Gastrocnemius medialis (tissue), 4 donors: ENCODE measurements around the gene PRXL2C.

Experiments
- POLR2A ChIP-seq, 2 donors: fragments of 450-650 bp; IDR thresholded peaks; one replicate each; pipeline ENCODE4 v1.6.1; 2017; ENCODE audit warnings: antibody characterized with exemption in 2 of 2, mild to moderate bottlenecking in 2 of 2, moderate library complexity in 2 of 2
- TF ChIP-seq, protein P1 (sequence below), 5 experiments: fragments of 450-650 bp in 3 of 5; fragments of 200-600 bp in 2 of 5; sonication (generic) in 2 of 5; IDR thresholded peaks in 4 of 5; conservative IDR thresholded peaks in 1 of 5; 1 replicate in 4 of 5; 2 replicates in 1 of 5; pipeline ENCODE4 v1.5.1; 2016 to 2019; ENCODE audit warnings: antibody characterized with exemption in 5 of 5, mild to moderate bottlenecking in 3 of 5, moderate library complexity in 3 of 5

GRCh38 chr9:96649620-96650324, 5.3 kb downstream of the PRXL2C start:
- TF ChIP-seq, protein P1, sequence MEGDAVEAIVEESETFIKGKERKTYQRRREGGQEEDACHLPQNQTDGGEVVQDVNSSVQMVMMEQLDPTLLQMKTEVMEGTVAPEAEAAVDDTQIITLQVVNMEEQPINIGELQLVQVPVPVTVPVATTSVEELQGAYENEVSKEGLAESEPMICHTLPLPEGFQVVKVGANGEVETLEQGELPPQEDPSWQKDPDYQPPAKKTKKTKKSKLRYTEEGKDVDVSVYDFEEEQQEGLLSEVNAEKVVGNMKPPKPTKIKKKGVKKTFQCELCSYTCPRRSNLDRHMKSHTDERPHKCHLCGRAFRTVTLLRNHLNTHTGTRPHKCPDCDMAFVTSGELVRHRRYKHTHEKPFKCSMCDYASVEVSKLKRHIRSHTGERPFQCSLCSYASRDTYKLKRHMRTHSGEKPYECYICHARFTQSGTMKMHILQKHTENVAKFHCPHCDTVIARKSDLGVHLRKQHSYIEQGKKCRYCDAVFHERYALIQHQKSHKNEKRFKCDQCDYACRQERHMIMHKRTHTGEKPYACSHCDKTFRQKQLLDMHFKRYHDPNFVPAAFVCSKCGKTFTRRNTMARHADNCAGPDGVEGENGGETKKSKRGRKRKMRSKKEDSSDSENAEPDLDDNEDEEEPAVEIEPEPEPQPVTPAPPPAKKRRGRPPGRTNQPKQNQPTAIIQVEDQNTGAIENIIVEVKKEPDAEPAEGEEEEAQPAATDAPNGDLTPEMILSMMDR (IDR thresholded peaks at IDR 0.05 in 4 of 5, conservative IDR thresholded peaks at IDR 0.05 in 1 of 5), result no peak
- no peak for TF ChIP-seq POLR2A (IDR thresholded peaks at IDR 0.05)
